Fibroblast of skin of left biceps (primary cell): ENCODE measurements around the gene SRPX.

ENCODE experiments used
- DNase-seq, 2 experiments: peaks; one replicate each; pipeline ENCODE4 v3.0.0-alpha.2; 2013; ENCODE audit warnings: low read depth in 2 of 2

SRPX gene

GRCh38 chrX:38220415-38221390 lies at the start of gene SRPX:
TSS of gene SRPX (minus strand) at chrX:38220871. CDS start at chrX:38220792, 79 bp downstream.
- no peak for DNase-seq

- DNase-seq: no peak
Measured at GRCh38 chrX:38268011-38268410, 47.3 kb upstream of the SRPX start.

GRCh38 chrX:38262715-38263620 lies 42.3 kb upstream of the SRPX start:
- DNase-seq: no peak

- DNase-seq: no peak
Measured at GRCh38 chrX:38260231-38260630, 39.6 kb upstream of the SRPX start.

GRCh38 chrX:38256019-38256418 lies 35.3 kb upstream of the SRPX start:
- DNase-seq: no peak

- no peak for DNase-seq
Measured at GRCh38 chrX:38249965-38250364, 29.3 kb upstream of the SRPX start.

- DNase-seq: no peak
Measured at GRCh38 chrX:38247051-38247450, 26.4 kb upstream of the SRPX start.

GRCh38 chrX:38240541-38240940 lies 19.9 kb upstream of the SRPX start:
- no peak for DNase-seq

GRCh38 chrX:38236901-38237615 lies 16.4 kb upstream of the SRPX start:
- DNase-seq: no peak

GRCh38 chrX:38233891-38234667 lies 13.4 kb upstream of the SRPX start:
- no peak for DNase-seq

- DNase-seq: no peak
Measured at GRCh38 chrX:38232079-38232686, 11.5 kb upstream of the SRPX start.

- no peak for DNase-seq
Measured at GRCh38 chrX:38225093-38225492, 4.4 kb upstream of the SRPX start.

GRCh38 chrX:38224160-38224559 lies 3.5 kb upstream of the SRPX start:
- DNase-seq: no peak

GRCh38 chrX:38221391-38221929 lies 789 bp upstream of the SRPX start:
- no peak for DNase-seq

- no peak for DNase-seq
Measured at GRCh38 chrX:38220024-38220414, 652 bp downstream of the SRPX start.

GRCh38 chrX:38216642-38217041 lies 4.0 kb downstream of the SRPX start:
- DNase-seq: no peak

- peak; percentile 84 for DNase-seq
Measured at GRCh38 chrX:38214551-38215531, 5.8 kb downstream of the SRPX start.

GRCh38 chrX:38214044-38214443 lies 6.6 kb downstream of the SRPX start:
- DNase-seq: no peak
